GM23338 (cell line): ENCODE data around the gene DAPL1. TPM values are rescaled to one million over a fixed set of nuclear protein-coding genes. Genes with fewer than 3 reads are reported as not detected.

ENCODE experiments used
- ATAC-seq: fragments of 200-7000 bp; cut with Tn5 transposase; 3 replicates; pipeline ENCODE4 v1.9.1; 2020
- DNase-seq: peaks from one replicate; pipeline ENCODE4 v3.0.0-alpha.2; 2015; ENCODE audit warnings: low spot score
- H2AFZ ChIP-seq: fragments of 200-600 bp; sonication (generic); 2 replicates; pipeline ENCODE4 v1.8.0; 2016; ENCODE audit warnings: antibody characterized with exemption, mild to moderate bottlenecking, moderate library complexity
- H3F3A ChIP-seq: fragments of 200-600 bp; sonication (generic); replicated peaks from 2 replicates; pipeline ENCODE4 v1.8.0; 2017; ENCODE audit warnings: antibody characterized with exemption, mixed run types, low read depth
- H3K27ac ChIP-seq: fragments of 200-600 bp; sonication (generic); 2 replicates; pipeline ENCODE4 v1.6.1; 2016; ENCODE audit warnings: low read depth
- H3K27me3 ChIP-seq: fragments of 200-600 bp; sonication (generic); 2 replicates; pipeline ENCODE4 v1.8.0; 2016; ENCODE audit warnings: mild to moderate bottlenecking, mixed run types, moderate library complexity; ENCODE audit not compliant: insufficient read depth
- H3K36me3 ChIP-seq: fragments of 200-600 bp; sonication (generic); 2 replicates; pipeline ENCODE4 v1.8.0; 2016; ENCODE audit warnings: mild to moderate bottlenecking; ENCODE audit not compliant: insufficient read depth
- H3K4me1 ChIP-seq: fragments of 200-600 bp; sonication (generic); 2 replicates; pipeline ENCODE4 v1.8.0; 2016; ENCODE audit warnings: mild to moderate bottlenecking, moderate library complexity; ENCODE audit not compliant: insufficient read depth
- H3K4me2 ChIP-seq: fragments of 200-600 bp; sonication (generic); 2 replicates; pipeline ENCODE4 v1.7.1; 2017; ENCODE audit warnings: mixed run types
- H3K4me3 ChIP-seq: fragments of 200-600 bp; sonication (generic); 2 replicates; pipeline ENCODE4 v1.6.1; 2016; ENCODE audit warnings: mixed run types
- H3K79me2 ChIP-seq: fragments of 200-600 bp; sonication (generic); replicated peaks from 2 replicates; pipeline ENCODE4 v1.8.0; 2017; ENCODE audit warnings: mild to moderate bottlenecking; ENCODE audit not compliant: insufficient read depth
- H3K9me2 ChIP-seq: fragments of 200-600 bp; sonication (generic); 2 replicates; pipeline ENCODE4 v1.8.0; 2017; ENCODE audit not compliant: insufficient read depth
- H4K20me1 ChIP-seq: fragments of 200-600 bp; sonication (generic); replicated peaks from 2 replicates; pipeline ENCODE4 v1.8.0; 2017; ENCODE audit warnings: mild to moderate bottlenecking; ENCODE audit not compliant: insufficient read depth
- H3K27ac Mint-ChIP-seq: 2 replicates; pipeline ENCODE4 v1.8.0; 2020; ENCODE audit warnings: inconsistent platforms, mild to moderate bottlenecking, moderate library complexity, mixed read lengths
- H3K27me3 Mint-ChIP-seq: 3 replicates; pipeline ENCODE4 v1.8.0; 2022; ENCODE audit warnings: low read depth, mild to moderate bottlenecking, moderate library complexity, mixed read lengths, inconsistent platforms; ENCODE audit not compliant: insufficient read depth, poor library complexity
- H3K36me3 Mint-ChIP-seq: 3 replicates; pipeline ENCODE4 v1.8.0; 2021; ENCODE audit warnings: low read depth, mild to moderate bottlenecking, inconsistent platforms, moderate library complexity, mixed read lengths
- H3K4me1 Mint-ChIP-seq: 3 replicates; pipeline ENCODE4 v1.8.0; 2020; ENCODE audit warnings: mild to moderate bottlenecking, inconsistent platforms, mixed read lengths
- H3K4me3 Mint-ChIP-seq: 3 replicates; pipeline ENCODE4 v1.8.0; 2021; ENCODE audit warnings: moderate library complexity, mild to moderate bottlenecking, inconsistent platforms, mixed read lengths
- H3K9me3 Mint-ChIP-seq: 3 replicates; pipeline ENCODE4 v1.8.0; 2020; ENCODE audit warnings: moderate library complexity, mild to moderate bottlenecking, inconsistent platforms, mixed read lengths
- CTCF ChIP-seq, 2 experiments: fragments of 200-600 bp in 1 of 2; sonication (generic) in 1 of 2; conservative IDR thresholded peaks; 2 replicates each; pipeline versions ENCODE4 v1.5.1 to v1.6.1; 2016 to 2017; ENCODE audit warnings: antibody characterized with exemption in 2 of 2, low read depth in 2 of 2, mild to moderate bottlenecking in 2 of 2, moderate library complexity in 1 of 2
- EZH2 ChIP-seq: fragments of 200-600 bp; sonication (generic); IDR thresholded peaks from one replicate; pipeline ENCODE4 v1.8.0; 2017; ENCODE audit warnings: antibody characterized with exemption, mild to moderate bottlenecking, low read depth; ENCODE audit not compliant: unreplicated experiment
- STAT1 ChIP-seq: IDR thresholded peaks from one replicate; pipeline ENCODE4 v1.6.1; 2016; ENCODE audit warnings: antibody characterized with exemption; ENCODE audit not compliant: unreplicated experiment
- ZNF462 ChIP-seq: fragments of 250-450 bp; sonication (Bioruptor Pico); IDR thresholded peaks from 2 replicates; pipeline ENCODE4 v1.5.0; 2020; ENCODE audit warnings: mild to moderate bottlenecking, moderate library complexity
- polyA plus RNA-seq: library from polyadenylated mRNA; unstranded; fragments of >200 nt; fragmentation: Nextera tagmentation; extraction: Ambion mirVana; gene quantifications from 2 replicates; pipeline ENCODE4 v1.2.1, GENCODE V29; 2016
- total RNA-seq: library from RNA; depleted of rRNA; stranded (reverse); fragments of >200 nt; shearing (Covaris generic); gene quantifications from 2 replicates; pipeline ENCODE4 v1.2.3, GENCODE V29; 2014

The DAPL1 gene
- total and polyA plus RNA-seq, 2 experiments from 2014 or later: not detected

- no peak for TF ChIP-seq CTCF (conservative IDR thresholded peaks at IDR 0.05; ENCODE audit: low read depth in 2 of 2)
- TF ChIP-seq ZNF462 (CRISPR knock-in tag): no peak
- TF ChIP-seq STAT1: no peak
These were observed 49.2 kb upstream of the DAPL1 start (continued) for GRCh38 chr2:158745866-158746382.

GRCh38 chr2:158746488-158746887 is 48.6 kb upstream of the DAPL1 start:
- no peak overlapping the region for H3K4me3 Mint-ChIP-seq
- TF ChIP-seq ZNF462 (CRISPR knock-in tag): no peak
- no peak for TF ChIP-seq CTCF (conservative IDR thresholded peaks at IDR 0.05; ENCODE audit: low read depth in 2 of 2)
- TF ChIP-seq EZH2: no peak

More at GRCh38 chr2:158746488-158746887, 48.6 kb upstream of the DAPL1 start:
- peaks cover 9% of the 10 kb centered on the region for H3K27me3 Mint-ChIP-seq
- H3K4me1 Mint-ChIP-seq: peaks cover 26% of the 10 kb centered on the region
- no peak overlapping the region for H2AFZ ChIP-seq
- no peak overlapping the region for H3K4me2 ChIP-seq
- H3K4me3 ChIP-seq: no peak overlapping the region
- no peaks in the 10 kb centered on the region for H3K36me3 Mint-ChIP-seq
- ATAC-seq (no peak), DNase-seq (no peak)
- H3K27ac Mint-ChIP-seq: no peak overlapping the region
- no peaks in the 10 kb centered on the region for H4K20me1 ChIP-seq
- H3K79me2 ChIP-seq: no peaks in the 10 kb centered on the region
- H3K27ac ChIP-seq: no peak overlapping the region
- H3K36me3 ChIP-seq: no peaks in the 10 kb centered on the region
- H3K4me1 ChIP-seq: peaks cover 8% of the 10 kb centered on the region; the same call in 1 of the 2 replicates
- no peaks in the 10 kb centered on the region for H3K27me3 ChIP-seq
- no peaks in the 10 kb centered on the region for H3K9me3 Mint-ChIP-seq
- H3F3A ChIP-seq: no peaks in the 10 kb centered on the region
- 0 out of 2 replicates have a peak, but pooled peaks cover 3% of the 10 kb centered on the region for H3K9me2 ChIP-seq
